ENCODE results near the gene NUMBL.
"Not testable (repeated sequence)": the region's sequence is repeated elsewhere in the genome, so short reads cannot be mapped to it uniquely, and the experiment has no call there.

Gene NUMBL

GRCh38 chr19:40690050-40690692, at the start of gene NUMBL:
NUMBL (minus strand) TSS chr19:40690651; CDS start chr19:40690483, 168 bp downstream.
- DNase-seq (ENCODE audit: low spot score) = no peak

GRCh38 chr19:40739030-40739839, 48.8 kb upstream of the NUMBL start:
- no peak for DNase-seq (ENCODE audit: low spot score)

- no peak for DNase-seq (ENCODE audit: low spot score)
Measured at GRCh38 chr19:40737102-40737644, 46.7 kb upstream of the NUMBL start.

GRCh38 chr19:40736661-40737060, 46.2 kb upstream of the NUMBL start:
- no peak for DNase-seq (ENCODE audit: low spot score)

GRCh38 chr19:40735013-40735771, 44.7 kb upstream of the NUMBL start:
- DNase-seq (ENCODE audit: low spot score) = no peak

- no peak for DNase-seq (ENCODE audit: low spot score)
Measured at GRCh38 chr19:40733149-40733548, 42.7 kb upstream of the NUMBL start.

GRCh38 chr19:40732304-40732703, 41.9 kb upstream of the NUMBL start:
- DNase-seq (ENCODE audit: low spot score) = not testable (repeated sequence)

GRCh38 chr19:40730065-40730464, 39.6 kb upstream of the NUMBL start:
- not testable (repeated sequence) for DNase-seq (ENCODE audit: low spot score)

- no peak for DNase-seq (ENCODE audit: low spot score)
Measured at GRCh38 chr19:40726279-40726678, 35.8 kb upstream of the NUMBL start.

GRCh38 chr19:40724855-40725254, 34.4 kb upstream of the NUMBL start:
- DNase-seq (ENCODE audit: low spot score) = no peak

GRCh38 chr19:40724315-40724714, 33.9 kb upstream of the NUMBL start:
- DNase-seq (ENCODE audit: low spot score) = no peak

- DNase-seq (ENCODE audit: low spot score) = no peak
Measured at GRCh38 chr19:40723661-40724254, 33.3 kb upstream of the NUMBL start.

GRCh38 chr19:40721936-40722661, 31.6 kb upstream of the NUMBL start:
- DNase-seq (ENCODE audit: low spot score) = no peak

- no peak for DNase-seq (ENCODE audit: low spot score)
Measured at GRCh38 chr19:40721140-40721486, 30.7 kb upstream of the NUMBL start.

- DNase-seq (ENCODE audit: low spot score) = no peak
Measured at GRCh38 chr19:40719414-40719894, 29.0 kb upstream of the NUMBL start.

GRCh38 chr19:40718774-40719391, 28.4 kb upstream of the NUMBL start:
- DNase-seq (ENCODE audit: low spot score) = peak; percentile 40

GRCh38 chr19:40717880-40718773, 27.7 kb upstream of the NUMBL start:
- DNase-seq (ENCODE audit: low spot score) = no peak

- no peak for DNase-seq (ENCODE audit: low spot score)
Measured at GRCh38 chr19:40717325-40717879, 27.0 kb upstream of the NUMBL start.

Data from cerebellar cortex (tissue), 1 donor.